Cardiac muscle cell (in vitro differentiated cells and primary cell): Measurements from ENCODE around the gene LMBR1. TPM values are rescaled to one million over a fixed set of nuclear protein-coding genes. Genes with fewer than 3 reads are reported as not detected.
"Not testable (repeated sequence)": the region's sequence is repeated elsewhere in the genome, so short reads cannot be mapped to it uniquely, and the experiment has no call there.

Experiments used
- DNase-seq, 2 donors: peaks; one replicate each; pipeline versions ENCODE4 v3.0.0 to v3.0.0-alpha.2; 2010 to 2017; ENCODE audit warnings: low read depth in 1 of 2, low spot score in 1 of 2
- H3K27ac ChIP-seq: fragments of 200-600 bp; sonication (generic); 2 replicates; pipeline ENCODE4 v1.5.1; 2016
- H3K27me3 ChIP-seq: fragments of 200-600 bp; sonication (generic); 2 replicates; pipeline ENCODE4 v1.6.0; 2016; ENCODE audit warnings: control low read depth
- H3K36me3 ChIP-seq: fragments of 200-600 bp; sonication (generic); 2 replicates; pipeline ENCODE4 v1.5.1; 2016; ENCODE audit warnings: control low read depth
- H3K4me1 ChIP-seq: fragments of 200-600 bp; sonication (generic); 2 replicates; pipeline ENCODE4 v1.8.1; 2017; ENCODE audit warnings: low read depth, mild to moderate bottlenecking, mixed run types
- H3K4me3 ChIP-seq: fragments of 200-600 bp; sonication (generic); 2 replicates; pipeline ENCODE4 v1.5.1; 2016; ENCODE audit warnings: mild to moderate bottlenecking
- H3K9me3 ChIP-seq: fragments of 200-600 bp; sonication (generic); 2 replicates; pipeline ENCODE4 v1.5.1; 2017; ENCODE audit warnings: low read depth, mild to moderate bottlenecking, control low read depth
- polyA plus RNA-seq: library from polyadenylated mRNA; unstranded; fragments of >200 nt; fragmentation: Nextera tagmentation; extraction: Ambion mirVana; gene quantifications from 2 replicates; pipeline ENCODE4 v1.2.1, GENCODE V29; 2016
- total RNA-seq: library from RNA; depleted of rRNA; stranded (reverse); fragments of >200 nt; gene quantifications from 2 replicates; pipeline ENCODE4 v1.2.3, GENCODE V29; 2016
- TF ChIP-seq, protein P1 (sequence below): IDR thresholded peaks from 2 replicates; pipeline ENCODE4 v1.5.1; 2012; ENCODE audit warnings: low read depth, mild to moderate bottlenecking, low read length

LMBR1 gene
- total and polyA plus RNA-seq, 2 experiments from 2014 or later = 49.9 to 78.0 TPM

DNA sequence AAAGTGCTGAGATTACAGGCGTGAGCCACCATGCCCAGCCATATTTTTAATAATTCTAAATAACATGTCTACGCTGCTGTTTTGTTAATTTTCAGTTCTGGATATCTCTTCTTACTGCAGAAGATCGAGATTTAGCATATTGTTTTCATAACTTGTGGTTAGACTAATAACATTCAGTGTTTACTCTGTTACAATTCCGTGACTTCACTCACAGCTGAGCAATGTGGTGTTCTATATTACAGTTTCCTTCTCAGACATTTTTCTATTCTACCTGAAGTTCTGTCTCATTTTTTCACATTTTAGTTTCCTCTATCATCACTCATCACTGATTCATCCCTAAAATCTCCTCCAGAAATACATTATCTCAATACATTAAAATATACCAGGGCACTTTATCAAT is 241.5 kb downstream of the LMBR1 start:
- H3K4me3 ChIP-seq = no peak overlapping the region
- H3K9me3 ChIP-seq = no peaks in the 10 kb centered on the region
- no peak overlapping the region for H3K27ac ChIP-seq
- H3K4me1 ChIP-seq = no peaks in the 10 kb centered on the region
- H3K36me3 ChIP-seq = no peaks in the 10 kb centered on the region
- no peaks in the 10 kb centered on the region for H3K27me3 ChIP-seq
- TF ChIP-seq, protein P1, sequence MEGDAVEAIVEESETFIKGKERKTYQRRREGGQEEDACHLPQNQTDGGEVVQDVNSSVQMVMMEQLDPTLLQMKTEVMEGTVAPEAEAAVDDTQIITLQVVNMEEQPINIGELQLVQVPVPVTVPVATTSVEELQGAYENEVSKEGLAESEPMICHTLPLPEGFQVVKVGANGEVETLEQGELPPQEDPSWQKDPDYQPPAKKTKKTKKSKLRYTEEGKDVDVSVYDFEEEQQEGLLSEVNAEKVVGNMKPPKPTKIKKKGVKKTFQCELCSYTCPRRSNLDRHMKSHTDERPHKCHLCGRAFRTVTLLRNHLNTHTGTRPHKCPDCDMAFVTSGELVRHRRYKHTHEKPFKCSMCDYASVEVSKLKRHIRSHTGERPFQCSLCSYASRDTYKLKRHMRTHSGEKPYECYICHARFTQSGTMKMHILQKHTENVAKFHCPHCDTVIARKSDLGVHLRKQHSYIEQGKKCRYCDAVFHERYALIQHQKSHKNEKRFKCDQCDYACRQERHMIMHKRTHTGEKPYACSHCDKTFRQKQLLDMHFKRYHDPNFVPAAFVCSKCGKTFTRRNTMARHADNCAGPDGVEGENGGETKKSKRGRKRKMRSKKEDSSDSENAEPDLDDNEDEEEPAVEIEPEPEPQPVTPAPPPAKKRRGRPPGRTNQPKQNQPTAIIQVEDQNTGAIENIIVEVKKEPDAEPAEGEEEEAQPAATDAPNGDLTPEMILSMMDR = no peak
- DNase-seq = no peak

DNA sequence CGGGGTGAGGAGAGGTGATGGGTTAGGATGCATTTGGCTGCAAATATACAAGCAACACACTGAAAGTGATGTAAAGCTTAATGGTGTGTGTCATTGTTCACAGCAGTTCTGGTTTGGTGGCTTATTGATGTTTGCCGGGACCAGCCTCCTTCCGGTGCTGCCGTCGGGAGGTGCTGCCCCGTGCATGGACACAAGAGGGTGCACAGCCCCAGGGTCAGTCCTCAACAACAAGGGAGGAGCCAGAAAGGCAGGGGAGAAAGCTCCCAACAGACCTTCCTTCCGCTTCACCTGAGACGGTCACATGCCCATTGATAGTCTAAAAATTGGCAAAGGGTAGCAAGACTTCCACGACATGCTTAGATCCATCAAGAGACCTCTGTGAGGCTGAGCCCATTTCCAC is 242.9 kb downstream of the LMBR1 start:
- no peak for DNase-seq

DNA sequence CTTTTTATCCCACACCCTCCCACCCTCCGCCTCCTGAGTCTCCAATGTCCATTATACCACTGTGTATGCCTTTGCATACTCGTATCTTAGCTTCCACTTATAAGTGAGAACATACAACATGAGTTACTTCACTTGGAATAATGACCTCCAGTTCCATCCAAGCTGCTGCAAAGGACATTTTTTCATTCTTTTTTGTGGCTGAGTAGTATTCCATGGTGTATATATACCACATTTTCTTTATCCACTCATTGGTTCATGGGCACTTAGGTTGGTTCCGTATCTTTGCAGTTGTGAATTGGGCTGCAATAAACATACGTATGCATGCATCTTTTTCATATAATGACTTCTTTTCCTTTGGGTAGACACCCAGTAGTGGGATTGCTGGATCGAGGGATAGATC is 245.7 kb downstream of the LMBR1 start:
- H3K27me3 ChIP-seq, DNase-seq, H3K4me1 ChIP-seq: not testable (repeated sequence)

More for the DNA sequence above, 242.9 kb downstream of the LMBR1 start:
- no peaks in the 10 kb centered on the region for H3K36me3 ChIP-seq
- H3K9me3 ChIP-seq = no peaks in the 10 kb centered on the region
- no peaks in the 10 kb centered on the region for H3K4me1 ChIP-seq
- no peak overlapping the region for H3K4me3 ChIP-seq
- TF ChIP-seq, protein P1 = no peak
- no peak overlapping the region for H3K27ac ChIP-seq
- H3K27me3 ChIP-seq = no peaks in the 10 kb centered on the region

DNA sequence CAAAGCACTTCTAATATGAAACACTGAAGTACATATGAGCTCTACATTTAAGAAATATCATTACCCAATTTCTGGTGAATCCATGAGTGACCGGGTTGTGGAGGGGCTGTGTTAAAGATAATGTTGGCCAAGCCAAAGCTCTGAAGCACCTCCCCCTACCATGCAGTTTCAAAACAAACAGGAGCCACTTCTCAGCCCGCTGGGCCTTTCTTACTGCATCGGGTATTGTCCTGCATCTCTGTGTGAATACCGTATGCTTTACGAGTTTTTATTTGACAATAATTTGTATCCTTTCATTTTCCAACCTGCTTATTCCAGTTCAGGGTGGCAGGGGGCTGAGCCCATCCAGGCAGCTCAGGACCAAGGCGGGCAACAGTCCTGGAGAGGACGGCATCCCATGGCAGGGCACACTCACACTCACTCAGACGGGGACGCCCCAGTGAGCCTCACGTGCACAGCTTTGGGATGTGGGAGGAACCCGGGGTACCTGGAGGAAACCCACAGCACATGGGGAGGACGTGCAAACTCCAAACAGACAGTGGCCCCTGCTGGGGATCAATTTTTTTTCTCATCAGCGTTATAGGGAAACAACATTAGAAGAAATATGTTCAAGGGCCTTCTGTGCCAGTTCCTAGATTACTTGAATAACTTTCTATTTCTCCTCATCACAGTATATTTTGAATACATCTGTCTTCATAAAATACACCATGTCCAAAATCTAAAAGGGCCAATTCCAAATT is 250.5 kb downstream of the LMBR1 start:
- Histone ChIP-seq H3K36me3 (no peaks in the 10 kb centered on the region), H3K27ac (no peak overlapping the region), H3K27me3 (no peaks in the 10 kb centered on the region), H3K4me3 (no peak overlapping the region), H3K4me1 (peaks cover 4% of the 10 kb centered on the region), H3K9me3 (no peaks in the 10 kb centered on the region)
- DNase-seq = no peak
- TF ChIP-seq, protein P1 = no peak

More for the DNA sequence above, 245.7 kb downstream of the LMBR1 start:
- H3K9me3 ChIP-seq, H3K36me3 ChIP-seq, H3K27ac ChIP-seq, H3K4me3 ChIP-seq: not testable (repeated sequence)

DNA sequence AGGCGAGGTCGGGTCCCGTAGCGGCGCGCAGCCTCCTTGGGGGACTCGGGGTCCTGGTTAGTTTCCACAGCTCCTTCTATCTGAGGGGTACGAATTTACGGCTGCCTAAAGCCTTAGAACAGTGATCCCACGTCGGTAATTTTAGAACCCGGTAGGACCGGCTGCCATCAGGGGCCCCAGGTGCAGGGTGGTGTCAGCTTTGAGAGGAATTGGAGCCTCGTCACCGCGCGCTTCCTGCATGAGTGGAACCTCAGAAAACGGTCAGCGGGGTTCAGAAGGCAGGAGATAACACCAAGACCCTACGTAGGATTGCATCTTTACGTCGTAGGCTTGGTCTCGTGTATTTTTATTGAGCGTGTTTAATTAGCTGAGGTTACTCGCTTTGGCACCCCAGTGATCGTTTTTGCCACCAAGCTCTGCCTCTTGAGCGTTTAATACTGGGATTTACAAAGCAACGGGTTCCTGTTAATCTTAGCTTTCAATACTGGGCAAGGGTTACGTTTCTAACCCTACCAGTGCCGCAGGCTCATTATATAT is 252.0 kb downstream of the LMBR1 start:
- Histone ChIP-seq H3K27ac (no peak overlapping the region), H3K9me3 (no peaks in the 10 kb centered on the region)
- TF ChIP-seq, protein P1 = no peak

DNA sequence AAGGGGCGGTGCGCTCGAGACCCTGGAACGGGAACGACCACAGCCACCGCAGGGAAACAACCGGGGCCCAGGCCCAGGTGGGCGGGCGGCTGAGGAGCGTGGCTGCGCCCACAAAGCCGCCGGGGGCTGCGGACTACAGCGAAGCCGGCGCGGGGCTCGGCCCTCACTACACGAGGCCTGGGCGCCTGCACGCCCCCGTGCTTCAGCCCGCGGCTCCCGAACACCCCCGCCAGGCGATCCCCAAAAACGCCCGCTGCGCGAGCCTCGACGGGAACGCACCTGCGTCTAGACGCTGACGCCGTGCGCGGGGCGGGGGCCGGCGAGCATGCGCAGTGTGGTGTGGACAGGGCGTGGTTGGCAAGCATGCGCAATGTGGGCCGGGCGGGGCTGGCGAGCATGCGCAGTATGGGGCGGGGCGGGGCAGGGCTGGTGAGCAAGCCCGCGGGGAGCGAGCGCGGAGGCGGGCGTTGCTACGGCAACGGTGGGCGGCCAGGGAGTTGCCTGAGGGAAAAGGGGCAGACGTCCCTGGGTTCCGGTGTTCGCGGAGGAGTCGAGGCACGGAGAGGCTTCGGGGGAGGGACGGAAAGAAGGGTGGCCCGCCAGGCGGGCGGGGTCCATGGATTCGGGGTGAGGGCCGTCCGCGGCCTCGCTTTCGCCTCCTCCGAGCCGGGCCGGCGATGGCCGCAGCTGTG is 252.6 kb downstream of the LMBR1 start, which contains the start of gene RNF32:
Gene RNF32, plus strand, starts transcription at position 518 of the 692 bp plus-strand sequence. CDS start 3,104 bp downstream, outside the sequence.
- peaks cover 4% of the 10 kb centered on the region for H3K4me1 ChIP-seq
- no peaks in the 10 kb centered on the region for H3K27me3 ChIP-seq
- TF ChIP-seq, protein P1 = no peak
- H3K9me3 ChIP-seq = no peaks in the 10 kb centered on the region
- H3K4me3 ChIP-seq = peak within 1 kb of the TSS; percentile 65
- no peaks in the 10 kb centered on the region for H3K36me3 ChIP-seq
- peak; percentile 84 to 95 for DNase-seq
- H3K27ac ChIP-seq = no peak within 1 kb of the TSS

More for the DNA sequence above, 252.0 kb downstream of the LMBR1 start:
- no peaks in the 10 kb centered on the region for H3K36me3 ChIP-seq
- H3K4me3 ChIP-seq = peak overlapping the region; percentile 65
- H3K4me1 ChIP-seq = peaks cover 4% of the 10 kb centered on the region
- H3K27me3 ChIP-seq = no peaks in the 10 kb centered on the region
- peak in 1 of 2 donors; percentile 35 for DNase-seq
